HG02852 (cell line): ENCODE results near the gene ARID2.
A peak's percentile ranks its signal among the peaks of the same experiment; 100 is the strongest.

Source experiments
- ATAC-seq: cut with Tn5 transposase; IDR thresholded peaks from one replicate; pipeline ENCODE4 v1.9.1; 2021; ENCODE audit warnings: mild to moderate bottlenecking, moderate library complexity; ENCODE audit not compliant: unreplicated experiment

ARID2 gene

DNA sequence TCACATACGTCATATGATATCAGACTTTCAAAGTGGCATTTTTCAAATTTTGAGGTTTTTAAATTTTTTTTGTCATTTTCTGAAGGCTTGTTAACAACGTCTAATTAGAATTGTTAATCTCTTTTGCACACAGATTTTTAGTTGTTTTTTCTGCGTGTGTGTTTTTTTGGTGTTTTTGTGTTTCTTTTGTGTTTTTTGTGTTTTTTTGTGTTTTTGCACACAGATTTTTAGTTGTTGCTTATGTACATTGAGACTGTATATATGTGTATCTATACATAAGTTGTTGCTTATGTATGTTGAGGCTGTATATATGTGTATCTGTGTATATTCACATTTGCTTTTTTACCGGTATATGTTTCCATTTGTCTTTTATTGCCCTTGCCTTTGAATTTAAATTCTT, 30.8 kb downstream of the ARID2 start:
- ATAC-seq: no peak

DNA sequence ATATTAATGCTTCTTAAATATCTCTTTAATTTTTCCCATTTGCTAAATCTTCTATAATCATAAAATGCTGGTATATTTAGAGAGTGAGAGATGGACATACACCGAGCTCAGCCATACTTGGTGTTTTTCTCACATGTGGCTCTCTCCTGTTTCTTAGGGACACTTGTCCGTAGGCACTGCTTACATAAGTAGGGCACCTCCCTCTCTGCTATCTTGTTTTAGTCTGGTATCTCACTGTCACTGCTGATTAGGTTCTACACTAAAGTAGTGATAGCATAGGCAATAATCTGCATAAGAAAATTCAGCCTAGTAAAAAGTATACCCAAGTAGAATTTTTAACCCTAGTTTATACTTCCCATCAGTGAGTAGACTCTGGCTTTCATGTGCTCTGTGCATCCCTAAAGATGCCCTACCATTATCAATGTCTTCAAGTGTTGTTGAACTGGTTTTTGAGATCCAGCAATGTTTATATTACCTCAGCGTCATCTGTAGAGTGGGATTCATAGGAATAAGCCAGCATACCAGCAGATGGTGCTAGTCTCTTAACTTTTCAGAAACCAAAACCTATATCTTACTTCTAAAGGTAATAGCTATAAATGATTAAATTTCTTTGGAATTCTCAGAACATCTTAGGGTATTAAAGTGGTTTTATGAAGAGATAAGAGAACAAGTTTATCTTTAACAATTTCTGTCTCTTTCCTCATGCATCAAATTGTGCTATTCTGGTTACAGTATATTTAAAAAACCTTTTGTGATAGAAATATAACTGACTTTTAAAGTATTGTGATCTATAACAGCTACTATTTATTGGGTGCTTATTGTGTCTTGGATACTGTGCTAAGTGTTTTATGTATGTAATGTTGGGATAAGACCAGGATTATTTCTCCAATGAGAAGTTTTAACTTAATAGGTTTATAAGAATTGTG, 32.9 kb downstream of the ARID2 start:
- ATAC-seq: no peak

DNA sequence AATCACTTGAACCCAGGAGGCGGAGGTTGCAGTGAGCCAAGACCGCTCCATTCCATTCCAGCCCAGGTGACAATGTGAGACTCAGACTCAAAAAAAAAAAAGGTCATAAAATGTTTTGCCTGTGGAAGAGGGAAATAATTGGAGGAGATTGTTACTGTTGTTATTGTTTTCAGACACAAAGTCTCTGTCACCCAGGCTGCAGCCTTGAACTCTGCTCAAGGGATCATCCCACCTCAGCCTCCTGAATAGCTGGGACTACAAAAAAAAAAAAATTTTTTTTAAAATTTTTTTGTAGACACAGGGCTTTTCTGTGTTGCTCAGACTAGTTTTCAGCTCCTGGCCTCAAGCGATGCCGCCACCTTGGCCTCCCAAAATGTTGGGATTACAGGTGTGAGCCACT, 33.9 kb downstream of the ARID2 start:
- no peak for ATAC-seq

- no peak for ATAC-seq
These were observed 38.7 kb downstream of the ARID2 start for GRCh38 chr12:45768194-45768593.

GRCh38 chr12:45773747-45774146, 44.2 kb downstream of the ARID2 start:
- no peak for ATAC-seq

GRCh38 chr12:45774508-45775162, 45.1 kb downstream of the ARID2 start:
- no peak for ATAC-seq

DNA sequence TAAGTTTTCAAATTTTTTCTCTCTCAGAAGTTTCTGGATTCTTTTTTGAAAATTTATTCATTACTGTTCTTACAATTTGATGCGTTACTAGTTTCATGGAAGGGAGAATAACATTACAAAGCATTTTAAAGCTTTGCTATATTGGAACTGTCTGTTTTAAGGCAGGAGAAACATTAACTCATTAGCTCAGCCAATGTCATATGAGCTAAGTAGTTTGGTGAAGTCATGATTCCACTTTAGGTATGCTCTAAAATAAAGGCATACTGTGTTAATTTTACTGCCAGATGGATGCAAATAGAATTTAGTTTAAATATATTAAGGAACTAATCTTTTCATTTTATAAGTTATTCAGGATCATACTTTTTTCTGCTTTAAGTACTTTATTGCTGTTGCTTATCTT, 46.0 kb downstream of the ARID2 start:
- no peak for ATAC-seq

- peak; percentile 47 for ATAC-seq
These were observed 46.5 kb downstream of the ARID2 start for GRCh38 chr12:45775964-45776363.

DNA sequence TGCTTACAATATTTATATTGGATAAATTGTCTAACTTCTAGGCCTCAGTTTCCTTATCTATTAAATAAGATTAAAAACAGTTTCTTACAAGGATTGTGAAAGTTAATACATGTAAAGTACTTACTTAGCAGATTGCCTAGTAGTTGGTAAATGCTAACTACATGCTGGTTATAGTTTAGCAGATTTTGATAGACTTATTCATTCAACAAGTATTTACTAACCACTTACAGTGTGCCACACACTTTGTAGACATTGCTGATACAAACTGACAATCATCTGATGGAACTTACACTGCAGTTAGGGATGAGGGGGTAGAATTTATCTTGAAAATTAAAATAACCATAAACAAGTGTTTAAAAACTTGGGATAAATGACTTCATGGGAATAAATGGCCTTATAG, 50.4 kb downstream of the ARID2 start:
- no peak for ATAC-seq

DNA sequence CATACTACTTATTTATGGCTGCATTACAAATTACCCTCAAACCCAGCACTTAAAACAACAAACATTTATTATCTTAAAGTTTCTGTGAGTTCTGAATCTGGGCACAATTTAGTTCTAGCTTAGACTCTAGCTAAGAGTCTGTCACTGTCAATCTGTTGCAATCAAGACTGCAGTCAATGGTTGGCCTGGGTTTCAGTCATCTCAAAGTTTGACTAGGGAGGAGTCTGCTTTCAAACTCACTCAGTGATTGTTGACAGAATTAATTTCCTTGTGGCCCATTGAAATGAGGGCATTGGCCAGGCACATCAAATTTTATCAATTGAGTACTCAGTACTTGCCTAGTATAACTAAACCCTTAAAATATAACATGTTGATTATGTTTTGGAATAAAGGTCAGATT, 51.6 kb downstream of the ARID2 start:
- no peak for ATAC-seq

- no peak for ATAC-seq
These were observed 55.8 kb downstream of the ARID2 start for GRCh38 chr12:45785315-45785714.

DNA sequence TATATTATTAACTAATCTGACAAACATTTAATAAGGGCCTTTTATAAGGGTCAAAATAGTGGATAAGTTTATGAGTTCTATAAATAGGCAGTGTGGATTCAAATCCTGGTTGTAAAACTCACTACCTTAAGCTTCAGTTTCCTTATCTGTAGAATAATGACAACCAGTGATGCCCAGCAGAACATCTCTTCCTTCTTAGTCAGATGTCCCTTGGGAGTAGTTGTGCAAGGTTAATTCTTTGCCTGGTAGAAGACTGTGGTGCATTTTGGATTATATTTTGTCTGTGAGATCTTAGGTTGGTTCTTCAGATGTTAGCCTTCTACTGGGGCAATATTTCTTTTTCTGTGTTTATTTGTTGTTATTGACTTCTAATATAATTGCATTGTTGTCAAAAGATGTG, 59.5 kb downstream of the ARID2 start:
- no peak for ATAC-seq

DNA sequence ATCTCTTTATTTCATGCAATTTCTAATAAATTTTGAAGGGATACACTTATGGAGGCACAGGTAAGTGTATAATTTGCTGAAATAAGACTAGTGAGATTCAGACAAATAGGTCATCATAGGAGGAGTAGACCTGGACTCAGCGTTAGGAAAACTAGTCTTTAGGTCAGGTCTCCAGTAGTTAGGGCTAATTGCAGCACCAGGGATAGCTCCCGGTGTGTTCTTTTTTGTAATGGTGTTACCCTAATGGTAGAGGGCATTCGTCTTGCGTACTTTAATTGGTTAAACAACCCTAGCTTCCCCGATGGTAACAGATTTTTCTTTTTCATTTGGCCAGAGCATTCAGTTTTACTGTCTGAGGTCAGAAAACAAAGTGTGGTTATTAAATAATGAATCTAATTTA, 64.9 kb downstream of the ARID2 start:
- ATAC-seq: no peak

DNA sequence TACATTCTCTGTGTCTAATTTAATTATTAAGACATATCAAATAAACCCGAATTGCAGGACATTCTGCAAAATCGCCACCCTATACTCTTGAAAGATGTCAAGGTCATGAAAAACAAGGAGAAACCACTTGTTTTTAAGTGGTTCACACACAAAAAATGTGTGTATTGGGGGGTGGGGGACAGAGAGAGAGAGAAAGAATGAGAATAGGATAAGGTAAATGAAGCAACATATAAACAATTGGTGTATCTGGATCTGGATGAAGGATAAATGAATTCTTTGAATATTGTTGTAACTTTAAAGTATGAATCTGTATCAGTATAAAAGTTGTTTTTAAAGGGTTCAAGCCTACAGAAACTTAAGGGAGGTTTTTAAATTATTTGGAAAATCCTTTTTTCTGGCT, 72.1 kb downstream of the ARID2 start:
- ATAC-seq: no peak

DNA sequence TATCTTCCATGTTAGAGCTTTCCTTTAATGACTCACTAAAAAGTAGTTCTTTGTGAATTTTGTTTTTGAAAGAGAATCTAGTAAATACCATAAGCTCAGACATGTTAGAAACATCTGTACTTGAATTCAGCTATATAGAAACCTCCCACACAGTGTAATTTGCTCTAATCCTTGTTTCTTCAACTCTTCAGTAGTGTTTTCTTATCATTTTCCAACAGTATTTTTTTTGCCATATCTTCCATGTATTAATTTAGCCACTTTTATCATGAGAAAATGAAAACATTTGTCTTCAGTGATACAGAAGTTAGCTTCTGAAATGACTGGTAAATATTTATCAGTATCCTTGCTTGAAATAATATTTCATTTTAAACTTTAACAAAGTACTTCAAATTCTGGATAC, 73.6 kb downstream of the ARID2 start:
- ATAC-seq: no peak

- no peak for ATAC-seq
These were observed 87.1 kb downstream of the ARID2 start for GRCh38 chr12:45816652-45817051.

GRCh38 chr12:45827974-45828373, 98.5 kb downstream of the ARID2 start:
- ATAC-seq: peak; percentile 17

DNA sequence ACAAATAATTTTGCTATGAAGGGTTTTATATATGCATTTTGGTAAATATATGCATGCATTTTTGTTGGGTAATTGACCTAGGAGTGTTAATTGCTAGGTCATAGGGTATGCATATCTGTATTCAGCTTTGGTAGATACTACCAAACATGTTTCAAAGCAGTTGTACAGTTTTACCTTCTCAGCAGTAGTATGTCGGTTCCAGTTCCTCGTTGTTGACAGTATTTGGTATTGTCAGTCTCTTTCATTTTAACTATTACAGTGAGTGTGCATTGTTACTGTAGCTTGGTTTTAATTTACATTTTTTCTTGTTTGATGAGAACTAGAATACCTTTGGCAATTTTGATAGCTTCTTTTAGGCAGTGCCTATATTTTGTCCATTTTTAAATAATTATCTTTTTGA, 98.9 kb downstream of the ARID2 start:
- ATAC-seq: peak; percentile 72

DNA sequence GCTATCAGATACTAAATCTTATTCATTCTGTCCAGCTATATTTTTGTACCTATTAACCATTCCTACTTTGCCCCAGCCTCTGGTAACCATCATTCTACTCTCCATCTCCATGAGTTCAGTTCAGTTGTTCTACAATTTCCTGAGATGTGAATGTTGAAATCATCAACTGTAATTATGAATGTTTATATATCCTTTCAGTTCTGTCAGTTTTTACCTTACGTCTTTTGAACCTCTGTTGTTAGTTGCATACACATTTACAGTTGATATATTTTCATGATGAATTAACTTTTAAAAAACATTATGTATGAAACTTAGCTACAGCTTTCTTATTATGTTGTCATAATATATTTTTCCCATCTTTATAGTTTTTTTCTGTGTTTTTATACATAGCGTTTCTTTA, 102.1 kb downstream of the ARID2 start:
- ATAC-seq: no peak

GRCh38 chr12:45833401-45833800, 103.9 kb downstream of the ARID2 start:
- ATAC-seq: no peak

- ATAC-seq: no peak
These were observed 105.3 kb downstream of the ARID2 start for GRCh38 chr12:45834809-45835208.

GRCh38 chr12:45839917-45840316, 110.4 kb downstream of the ARID2 start:
- ATAC-seq: no peak
